Lower leg skin (tissue), 3 donors: ENCODE data around the gene PPP1R18.

Experiments
- POLR2A ChIP-seq, 2 donors: fragments of 450-650 bp; IDR thresholded peaks; one replicate each; pipeline ENCODE4 v1.6.1; 2016 to 2017; ENCODE audit warnings: antibody characterized with exemption in 2 of 2, mild to moderate bottlenecking in 1 of 2, moderate library complexity in 1 of 2
- TF ChIP-seq, protein P1 (sequence below), 3 donors: fragments of 450-650 bp; IDR thresholded peaks; one replicate each; pipeline ENCODE4 v1.5.1; 2016; ENCODE audit warnings: antibody characterized with exemption in 3 of 3, mild to moderate bottlenecking in 3 of 3, moderate library complexity in 2 of 3

DNA sequence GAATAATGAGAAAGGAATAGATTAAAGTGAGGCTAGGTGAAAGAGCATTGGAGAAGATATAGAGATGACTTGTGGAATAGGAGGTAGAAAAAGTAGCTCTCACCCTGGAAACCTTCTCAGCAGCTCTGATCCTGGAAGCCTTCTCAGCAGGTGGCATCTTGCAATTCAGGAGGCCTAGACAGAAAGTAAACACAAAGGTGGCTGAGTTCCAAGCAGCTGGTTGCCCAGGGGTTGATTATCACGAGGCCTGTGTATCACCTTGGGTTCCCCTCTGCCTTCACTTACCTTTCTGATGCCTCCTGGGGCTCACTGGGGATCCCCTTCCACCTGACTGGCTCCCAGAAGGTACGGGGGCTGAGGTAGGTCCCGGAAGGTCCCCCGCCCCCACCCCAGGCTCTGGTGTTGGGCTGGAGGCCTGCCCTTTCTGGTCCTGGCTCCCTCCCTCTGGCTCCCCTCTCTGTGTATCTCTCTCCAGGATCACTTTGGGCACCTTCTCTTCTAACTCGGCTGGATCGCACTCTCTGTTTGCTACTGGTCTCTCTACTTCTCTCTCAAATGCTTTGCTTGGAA is 20.9 kb upstream of the PPP1R18 start:
- TF ChIP-seq, protein P1, sequence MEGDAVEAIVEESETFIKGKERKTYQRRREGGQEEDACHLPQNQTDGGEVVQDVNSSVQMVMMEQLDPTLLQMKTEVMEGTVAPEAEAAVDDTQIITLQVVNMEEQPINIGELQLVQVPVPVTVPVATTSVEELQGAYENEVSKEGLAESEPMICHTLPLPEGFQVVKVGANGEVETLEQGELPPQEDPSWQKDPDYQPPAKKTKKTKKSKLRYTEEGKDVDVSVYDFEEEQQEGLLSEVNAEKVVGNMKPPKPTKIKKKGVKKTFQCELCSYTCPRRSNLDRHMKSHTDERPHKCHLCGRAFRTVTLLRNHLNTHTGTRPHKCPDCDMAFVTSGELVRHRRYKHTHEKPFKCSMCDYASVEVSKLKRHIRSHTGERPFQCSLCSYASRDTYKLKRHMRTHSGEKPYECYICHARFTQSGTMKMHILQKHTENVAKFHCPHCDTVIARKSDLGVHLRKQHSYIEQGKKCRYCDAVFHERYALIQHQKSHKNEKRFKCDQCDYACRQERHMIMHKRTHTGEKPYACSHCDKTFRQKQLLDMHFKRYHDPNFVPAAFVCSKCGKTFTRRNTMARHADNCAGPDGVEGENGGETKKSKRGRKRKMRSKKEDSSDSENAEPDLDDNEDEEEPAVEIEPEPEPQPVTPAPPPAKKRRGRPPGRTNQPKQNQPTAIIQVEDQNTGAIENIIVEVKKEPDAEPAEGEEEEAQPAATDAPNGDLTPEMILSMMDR (IDR thresholded peaks at IDR 0.05) = no peak
- TF ChIP-seq POLR2A (IDR thresholded peaks at IDR 0.05) = no peak
